GM19351 (cell line): Measurements from ENCODE around the gene ADCY10.
A peak's percentile ranks its signal among the peaks of the same experiment; 100 is the strongest.
"Not testable (repeated sequence)": the region's sequence is repeated elsewhere in the genome, so short reads cannot be mapped to it uniquely, and the experiment has no call there.

ENCODE experiments used
- ATAC-seq: cut with Tn5 transposase; IDR thresholded peaks from one replicate; pipeline ENCODE4 v1.9.1; 2021; ENCODE audit warnings: mild to moderate bottlenecking, moderate library complexity; ENCODE audit not compliant: unreplicated experiment

Gene ADCY10

DNA sequence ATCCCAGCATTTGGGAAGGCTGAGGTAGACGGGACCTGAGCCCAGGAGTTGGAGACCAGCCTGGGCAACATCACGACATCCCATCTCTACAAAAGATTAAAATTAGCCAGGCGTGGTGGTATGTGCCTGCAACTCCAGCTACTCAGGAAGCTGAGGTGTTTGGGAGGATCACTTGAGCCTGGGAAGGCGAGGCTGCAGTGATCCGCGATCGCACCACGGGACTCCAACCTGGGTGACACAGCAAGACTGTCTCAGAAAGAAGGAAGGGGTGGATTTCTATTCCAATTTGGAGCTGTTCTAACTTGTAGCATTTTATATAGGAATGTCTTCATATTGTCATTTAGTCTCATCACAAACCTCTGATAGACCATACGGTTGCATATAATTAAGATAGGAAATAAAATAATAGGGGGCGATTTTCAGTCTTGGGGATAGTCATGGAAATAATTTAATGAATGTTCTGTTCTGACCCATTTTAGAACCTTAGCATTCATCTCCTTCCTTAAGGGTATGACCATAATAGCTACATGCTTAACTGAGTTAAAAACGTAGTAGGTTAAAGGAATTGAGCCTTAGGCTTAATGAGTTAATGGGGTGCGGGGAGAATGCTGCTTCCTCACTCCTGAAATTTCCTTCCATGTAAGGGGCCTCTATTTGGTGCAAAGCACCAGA lies 93.1 kb downstream of the ADCY10 start:
- ATAC-seq, result no peak

DNA sequence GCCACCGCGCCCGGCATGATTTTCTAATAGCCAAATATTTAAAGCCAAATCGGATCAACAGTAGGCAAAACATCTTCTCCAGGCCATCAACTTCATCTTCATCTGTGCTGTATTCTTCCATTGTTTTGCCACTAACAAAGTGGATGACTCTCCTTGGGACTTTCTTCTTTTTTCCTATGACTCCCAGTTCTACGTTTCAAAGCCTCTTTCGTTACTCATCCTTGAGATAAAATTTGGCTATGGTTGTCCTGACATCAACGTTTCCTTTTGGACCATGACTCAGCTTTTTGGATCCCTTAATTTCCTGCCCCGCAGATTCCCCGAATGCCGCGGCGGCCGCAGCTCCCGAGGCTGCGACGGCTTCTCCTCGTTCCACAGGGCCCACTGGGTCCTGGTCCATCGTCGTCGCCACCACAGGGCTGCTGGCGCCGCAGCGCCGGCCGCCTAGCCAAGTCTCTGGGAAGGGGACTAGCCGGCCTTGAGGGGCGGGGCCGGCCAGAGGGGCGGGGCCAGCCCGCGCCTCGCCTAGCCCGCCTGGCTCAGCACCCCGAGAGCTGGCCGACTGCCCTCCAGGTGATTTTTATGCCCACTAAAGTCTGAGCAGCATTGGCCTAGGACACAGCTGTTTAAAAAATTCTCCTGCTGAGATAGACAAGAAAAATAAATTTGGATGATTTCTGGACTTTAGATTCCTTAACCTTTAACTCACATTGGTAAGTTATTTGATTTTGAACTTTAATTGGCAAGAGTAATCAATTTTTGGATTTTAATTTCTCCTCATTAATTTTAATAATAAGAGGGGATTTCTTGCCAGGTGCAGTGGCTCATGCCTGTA lies 93.9 kb downstream of the ADCY10 start:
- no peak for ATAC-seq

DNA sequence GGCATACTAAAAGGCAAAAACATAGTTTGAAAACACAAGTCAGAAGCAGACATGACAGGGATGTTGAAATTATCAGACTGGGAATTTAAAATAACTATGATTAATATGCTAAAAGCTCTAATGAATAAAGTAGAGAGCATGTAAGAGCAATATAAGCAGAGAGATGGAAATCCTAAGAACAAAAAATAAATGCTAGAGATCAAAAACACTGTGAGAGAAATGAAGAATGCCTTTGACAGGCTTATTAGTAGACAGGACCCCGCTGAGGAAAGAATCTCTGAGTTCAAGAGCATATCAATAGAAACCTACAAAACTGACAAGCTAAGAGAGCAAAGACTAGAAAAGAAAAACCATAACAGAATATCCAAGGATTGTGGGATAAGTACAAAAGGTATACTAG lies 98.3 kb downstream of the ADCY10 start:
- ATAC-seq, result no peak

DNA sequence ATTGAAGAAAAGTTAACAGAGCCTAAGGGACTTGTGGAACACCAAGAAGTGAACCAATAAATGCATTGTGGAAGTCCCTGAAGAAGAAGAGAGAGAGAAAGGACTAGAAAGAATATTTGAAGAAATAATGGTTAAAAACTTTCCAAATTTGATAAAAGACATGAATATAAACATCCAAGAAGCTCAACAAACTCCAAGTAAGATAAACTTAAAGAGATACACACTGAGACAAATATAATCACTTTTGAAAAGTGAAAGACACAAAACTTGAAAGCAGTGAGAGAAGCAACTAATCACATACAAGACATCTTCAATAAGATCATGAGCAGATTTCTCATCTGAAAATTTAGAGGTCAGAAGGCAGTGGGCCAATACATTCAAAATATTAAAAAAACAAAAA lies 101.0 kb downstream of the ADCY10 start:
- ATAC-seq, result no peak

DNA sequence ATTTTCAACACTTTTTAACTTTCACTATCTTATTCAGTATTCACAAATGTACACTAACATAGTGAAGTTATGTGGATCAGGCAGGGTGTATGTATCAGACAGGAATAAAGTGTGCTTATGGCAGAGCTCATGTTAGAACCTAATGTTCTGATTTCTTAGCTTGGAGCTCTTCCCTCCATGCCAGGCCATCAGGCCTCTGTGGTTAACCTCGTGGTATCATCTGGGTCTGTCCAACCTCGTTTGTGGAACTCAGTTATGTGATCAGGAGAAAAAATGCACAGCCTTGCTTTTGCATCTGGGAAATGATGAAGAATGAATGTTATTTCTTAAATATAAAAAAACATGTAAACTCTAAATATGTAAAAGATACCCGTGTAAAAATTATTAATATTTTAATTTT lies 105.2 kb downstream of the ADCY10 start:
- no peak for ATAC-seq

DNA sequence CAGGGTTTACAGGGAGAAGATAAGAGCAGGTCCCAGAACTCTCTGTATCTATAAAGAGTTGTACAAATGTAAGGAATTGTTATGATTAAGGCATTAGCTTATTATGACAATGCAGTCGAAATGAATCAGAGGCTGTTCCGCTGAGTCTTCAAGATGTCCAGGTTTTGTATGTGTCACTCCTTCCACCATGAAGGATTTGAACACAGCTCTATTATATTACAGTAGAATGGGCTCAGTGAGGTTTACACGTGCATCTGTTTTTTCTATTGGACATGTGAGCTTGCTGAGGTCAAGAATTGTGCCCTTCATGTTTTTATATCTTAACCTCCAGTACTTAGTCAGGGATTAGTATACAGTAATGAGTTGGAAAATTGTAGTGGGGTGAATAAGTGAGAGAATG lies 105.8 kb downstream of the ADCY10 start:
- ATAC-seq, result no peak

DNA sequence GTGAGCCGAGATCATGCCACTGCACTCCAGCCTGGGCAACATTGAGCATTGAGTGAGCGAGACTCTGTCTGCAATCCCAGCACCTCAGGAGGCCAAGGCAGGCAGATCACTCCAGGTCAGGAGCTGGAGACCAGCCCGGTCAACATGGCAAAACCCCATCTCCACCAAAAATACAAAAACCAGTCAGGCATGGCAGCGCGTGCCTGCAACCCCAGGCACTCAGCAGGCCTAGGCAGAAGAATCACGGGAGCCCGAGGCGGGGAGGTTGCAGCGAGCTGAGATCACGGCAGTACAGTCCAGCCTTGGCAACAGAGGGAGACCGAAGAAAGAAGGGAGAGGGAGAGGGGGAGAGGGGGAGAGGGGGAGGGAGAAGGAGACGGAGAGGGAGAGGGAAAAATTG lies 107.3 kb downstream of the ADCY10 start:
- not testable (repeated sequence) for ATAC-seq

DNA sequence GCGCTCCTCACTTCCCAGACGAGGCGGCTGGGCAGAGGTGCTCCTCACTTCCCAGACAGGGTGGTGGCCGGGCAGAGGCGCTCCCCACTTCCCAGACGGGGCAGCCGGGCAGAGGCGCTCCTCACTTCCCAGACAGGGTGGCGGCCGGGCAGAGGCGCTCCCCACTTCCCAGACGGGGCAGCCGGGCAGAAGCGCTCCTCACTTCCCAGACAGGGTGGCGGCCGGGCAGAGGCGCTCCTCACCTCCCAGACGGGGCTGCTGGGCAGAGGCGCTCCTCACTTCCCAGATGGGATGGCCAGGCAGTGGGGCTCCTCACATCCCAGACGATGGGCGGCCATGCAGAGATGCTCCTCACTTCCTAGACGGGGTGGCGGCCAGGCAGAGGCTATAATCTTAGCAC lies 107.7 kb downstream of the ADCY10 start:
- ATAC-seq, result not testable (repeated sequence)

DNA sequence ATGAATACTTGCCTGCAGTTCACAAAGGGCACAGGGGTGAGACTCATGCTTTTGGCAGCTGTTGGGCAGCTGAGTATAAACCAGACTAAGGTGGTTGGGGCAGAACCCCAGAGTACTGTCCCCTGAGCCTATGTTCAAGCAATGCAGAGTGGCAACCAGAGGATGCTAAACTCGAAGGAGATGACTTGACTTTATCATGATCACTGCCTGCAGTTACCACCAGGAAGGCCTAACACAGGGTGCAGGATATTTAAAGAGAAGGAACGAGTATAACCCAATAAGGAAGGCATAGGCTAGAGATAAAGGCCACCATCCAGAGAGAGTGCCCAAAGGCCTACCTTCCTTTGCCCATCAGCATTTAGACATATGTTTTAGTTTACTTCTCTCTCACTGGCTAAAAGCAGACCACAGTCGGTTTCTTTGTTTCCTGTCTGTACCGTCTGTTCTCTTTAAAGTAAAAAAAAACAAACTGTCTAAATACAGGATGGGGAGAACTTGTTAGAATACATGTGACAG lies 108.8 kb downstream of the ADCY10 start:
- peak; percentile 42 for ATAC-seq

DNA sequence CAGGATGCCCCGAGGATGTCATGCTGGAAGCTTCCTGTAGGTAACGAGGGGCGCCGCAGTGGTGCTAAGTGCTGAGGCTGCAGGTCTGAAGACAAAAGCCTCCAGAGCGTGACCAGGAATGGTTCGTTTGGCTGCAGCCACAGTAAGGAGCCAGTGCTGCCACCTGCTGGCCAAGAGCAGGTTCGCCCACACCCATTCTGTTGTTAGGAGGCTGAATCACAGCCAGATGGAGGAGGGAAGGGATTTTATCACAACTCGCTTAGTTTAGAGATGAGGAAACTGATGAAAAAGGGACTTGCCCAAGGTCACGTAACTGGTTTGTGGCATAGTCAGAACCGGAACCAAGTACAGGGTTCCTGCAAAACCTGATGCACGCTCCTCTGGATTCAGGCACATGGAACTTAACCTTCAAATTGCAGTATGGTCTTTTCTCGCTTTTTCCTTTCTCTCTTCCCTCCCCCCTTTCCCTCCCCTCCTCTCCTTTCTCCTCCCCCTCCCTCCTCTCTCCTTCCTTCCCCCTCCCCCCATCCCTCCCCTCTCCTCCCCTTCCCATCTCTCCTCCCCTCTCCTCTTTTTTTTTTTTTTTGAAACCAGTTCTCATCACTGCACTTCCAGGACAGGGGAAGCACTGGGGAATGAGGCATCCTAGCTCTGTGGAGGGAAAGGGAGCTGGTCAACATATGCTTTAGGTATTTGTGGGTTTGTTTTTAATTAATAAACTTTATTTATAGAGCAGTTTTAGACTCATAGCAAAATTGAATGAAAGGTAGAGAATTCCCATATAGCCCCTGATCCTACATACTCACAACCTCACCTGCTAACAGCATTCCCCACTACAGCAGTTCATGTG lies 110.4 kb downstream of the ADCY10 start:
- peak; percentile 95 for ATAC-seq

DNA sequence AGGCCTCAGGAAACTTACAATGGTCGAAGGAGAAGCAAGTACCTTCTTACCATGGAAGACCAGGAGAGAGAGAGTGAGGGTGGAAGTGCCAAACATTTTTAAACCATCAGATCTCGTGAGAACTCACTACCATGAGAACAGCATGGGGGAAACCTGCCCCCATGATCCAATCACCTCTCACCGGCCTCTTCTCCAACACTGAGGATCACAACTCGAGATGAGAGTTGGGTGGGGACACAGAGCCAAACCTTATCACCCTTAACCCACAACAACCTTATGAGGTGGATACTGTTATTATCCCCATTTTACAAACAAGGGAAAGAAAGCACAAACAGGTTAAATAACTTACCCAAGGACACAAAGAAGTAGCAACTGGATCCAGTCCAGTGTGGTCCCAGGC lies 111.7 kb downstream of the ADCY10 start:
- no peak for ATAC-seq

DNA sequence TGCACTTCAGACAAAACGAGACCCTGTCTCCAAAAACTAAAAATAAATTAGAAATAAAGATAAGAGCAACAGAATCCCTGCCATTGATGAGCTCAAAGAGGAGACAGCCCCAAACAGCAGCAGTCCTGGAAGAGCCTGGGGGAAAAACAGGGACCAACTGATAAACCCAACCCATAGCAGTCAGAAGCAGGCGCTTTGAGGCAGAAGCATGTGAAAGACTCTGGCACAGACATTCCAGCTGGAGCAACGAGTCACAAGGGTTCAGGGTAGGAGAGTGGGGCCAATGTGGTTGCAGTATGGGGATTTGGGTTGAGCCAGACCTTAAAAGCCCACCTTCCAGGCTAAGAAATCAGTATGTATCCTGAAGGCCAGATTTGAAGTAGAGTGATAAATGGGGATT lies 113.7 kb downstream of the ADCY10 start:
- no peak for ATAC-seq

DNA sequence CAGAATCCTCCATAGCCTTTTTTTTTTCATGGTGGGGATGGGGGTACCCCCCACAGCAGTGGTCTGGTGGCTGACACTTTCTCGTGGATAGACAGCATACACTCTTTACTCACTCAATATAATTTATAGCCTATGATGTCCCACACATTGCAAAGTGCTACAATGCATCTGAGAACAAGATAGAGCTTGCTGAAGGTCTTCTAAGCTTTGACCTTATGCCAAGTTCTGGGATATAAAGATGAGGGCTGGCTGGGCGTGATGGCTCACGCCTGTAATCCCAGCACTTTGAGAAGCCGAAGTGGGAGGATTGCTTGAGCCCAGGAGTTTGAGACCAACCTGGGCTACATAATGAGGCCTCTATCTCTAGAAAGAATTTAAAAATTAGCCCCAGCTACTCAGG lies 114.2 kb downstream of the ADCY10 start:
- ATAC-seq, result no peak

DNA sequence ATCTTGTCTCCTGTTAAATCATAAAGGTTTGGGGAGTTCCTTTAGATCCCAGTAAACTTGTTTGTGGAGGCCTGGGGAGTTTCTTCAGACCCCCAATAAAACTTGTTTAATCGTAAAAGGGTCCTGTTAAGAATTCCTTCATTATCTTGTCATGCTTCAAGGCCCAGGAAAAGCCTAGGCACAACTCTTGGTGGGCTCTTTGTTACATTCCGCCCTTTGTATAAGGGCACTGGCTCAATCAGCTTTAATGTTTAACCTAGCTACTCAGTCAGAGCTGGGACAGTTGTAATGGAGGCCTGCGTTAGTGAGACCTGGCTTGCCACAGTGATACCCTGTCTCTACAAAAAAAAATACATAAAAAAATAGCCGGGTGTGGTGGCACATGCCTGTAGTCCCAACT lies 115.0 kb downstream of the ADCY10 start:
- ATAC-seq, result no peak

DNA sequence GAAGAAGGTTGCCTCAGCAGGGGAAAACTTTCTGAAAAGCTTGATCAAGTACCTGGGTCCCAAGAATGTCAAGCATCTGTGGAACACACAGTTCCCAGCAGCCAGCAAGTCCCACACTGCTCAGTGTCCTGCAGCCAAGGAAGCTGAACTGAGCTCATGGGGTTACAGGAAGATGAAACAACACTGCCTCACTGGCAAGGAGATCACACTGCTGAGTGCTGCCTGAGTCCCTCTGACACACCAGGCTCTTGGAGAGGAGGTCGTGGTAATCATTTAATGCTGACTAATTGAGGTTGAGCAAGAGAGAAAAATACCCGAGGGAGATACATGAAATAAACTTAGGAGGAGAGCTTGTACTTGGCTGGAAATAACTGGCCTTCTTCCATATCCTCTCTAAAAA lies 116.9 kb downstream of the ADCY10 start:
- ATAC-seq, result no peak

DNA sequence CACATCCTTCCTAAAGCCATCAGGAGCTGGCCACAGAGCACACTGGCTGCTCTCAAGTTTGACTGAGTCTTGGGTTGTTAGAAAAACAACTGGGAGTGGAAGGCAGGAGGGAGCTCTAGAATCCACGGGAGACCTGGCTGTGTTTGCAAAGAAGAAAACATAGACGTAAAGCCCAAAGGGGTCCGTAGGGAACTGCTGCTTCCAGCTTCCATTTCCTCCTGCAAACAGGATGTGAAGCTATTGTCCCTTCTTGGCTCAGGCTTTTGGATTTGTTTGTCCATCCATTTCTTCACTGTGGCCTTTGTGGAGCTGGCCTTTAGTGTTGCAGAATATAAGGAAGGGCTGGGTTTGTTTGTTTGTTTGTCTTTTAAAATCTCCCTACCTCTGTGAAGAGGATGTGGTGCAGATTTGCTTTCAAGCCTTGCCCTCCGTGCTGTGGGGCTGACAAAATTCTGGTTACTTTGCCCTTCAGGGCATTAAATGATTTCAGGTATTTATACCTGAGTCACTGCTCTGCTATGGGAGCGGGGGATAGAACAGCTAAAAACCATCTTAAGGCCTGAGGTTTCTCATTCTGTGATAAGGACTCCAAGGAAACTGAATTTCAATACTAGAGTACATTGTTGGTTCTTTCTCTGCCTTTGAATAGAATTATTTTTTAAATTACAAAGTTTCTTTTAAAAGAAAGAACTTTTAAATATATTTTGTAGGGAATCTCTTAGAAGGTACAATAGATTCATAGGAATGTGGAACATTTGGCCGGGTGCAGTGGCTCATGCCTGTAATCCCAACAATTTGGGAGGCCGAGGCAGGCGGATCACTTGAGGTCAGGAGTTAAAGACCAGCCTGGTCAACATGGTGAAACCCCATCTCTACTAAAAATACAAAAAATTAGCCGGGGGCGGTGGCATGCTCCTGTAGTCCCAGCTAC lies 117.9 kb downstream of the ADCY10 start:
- no peak for ATAC-seq

DNA sequence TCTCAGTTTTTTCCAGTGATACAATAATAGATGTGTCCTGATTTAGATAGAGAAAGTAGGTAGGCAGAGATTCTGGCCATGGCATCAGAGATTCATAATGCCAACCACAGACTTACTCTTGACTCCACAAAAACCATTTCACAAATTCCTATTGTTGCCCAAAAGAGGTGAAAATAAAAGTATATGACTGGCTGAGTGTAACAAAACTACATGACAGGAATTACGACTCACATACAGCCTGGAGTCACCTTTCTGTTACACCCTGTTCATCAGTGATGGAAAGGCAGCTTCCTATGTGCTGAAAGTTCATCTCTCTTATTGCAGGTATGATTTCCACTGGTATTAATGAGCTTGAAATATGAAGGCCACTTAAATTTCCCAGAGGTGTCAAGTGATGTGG lies 119.9 kb downstream of the ADCY10 start:
- no peak for ATAC-seq

DNA sequence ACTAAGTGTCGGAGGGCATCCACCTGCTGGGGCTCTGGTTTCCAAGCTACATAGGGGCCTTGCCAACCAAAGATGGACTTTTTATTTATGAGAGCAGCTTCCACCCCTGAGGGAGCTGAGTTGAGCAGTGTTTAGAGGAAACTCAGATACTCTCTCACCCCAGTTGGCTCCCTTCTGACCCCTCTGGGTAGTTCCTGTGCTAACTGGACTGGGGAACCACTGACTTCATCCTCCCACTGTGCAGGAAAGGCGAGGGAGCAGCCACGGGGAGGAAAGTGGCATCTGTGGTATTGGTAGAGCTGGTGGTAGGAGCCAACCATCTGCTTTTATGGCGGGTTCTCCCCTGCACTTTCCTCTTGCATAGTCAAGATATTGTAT lies 121.8 kb downstream of the ADCY10 start:
- no peak for ATAC-seq

DNA sequence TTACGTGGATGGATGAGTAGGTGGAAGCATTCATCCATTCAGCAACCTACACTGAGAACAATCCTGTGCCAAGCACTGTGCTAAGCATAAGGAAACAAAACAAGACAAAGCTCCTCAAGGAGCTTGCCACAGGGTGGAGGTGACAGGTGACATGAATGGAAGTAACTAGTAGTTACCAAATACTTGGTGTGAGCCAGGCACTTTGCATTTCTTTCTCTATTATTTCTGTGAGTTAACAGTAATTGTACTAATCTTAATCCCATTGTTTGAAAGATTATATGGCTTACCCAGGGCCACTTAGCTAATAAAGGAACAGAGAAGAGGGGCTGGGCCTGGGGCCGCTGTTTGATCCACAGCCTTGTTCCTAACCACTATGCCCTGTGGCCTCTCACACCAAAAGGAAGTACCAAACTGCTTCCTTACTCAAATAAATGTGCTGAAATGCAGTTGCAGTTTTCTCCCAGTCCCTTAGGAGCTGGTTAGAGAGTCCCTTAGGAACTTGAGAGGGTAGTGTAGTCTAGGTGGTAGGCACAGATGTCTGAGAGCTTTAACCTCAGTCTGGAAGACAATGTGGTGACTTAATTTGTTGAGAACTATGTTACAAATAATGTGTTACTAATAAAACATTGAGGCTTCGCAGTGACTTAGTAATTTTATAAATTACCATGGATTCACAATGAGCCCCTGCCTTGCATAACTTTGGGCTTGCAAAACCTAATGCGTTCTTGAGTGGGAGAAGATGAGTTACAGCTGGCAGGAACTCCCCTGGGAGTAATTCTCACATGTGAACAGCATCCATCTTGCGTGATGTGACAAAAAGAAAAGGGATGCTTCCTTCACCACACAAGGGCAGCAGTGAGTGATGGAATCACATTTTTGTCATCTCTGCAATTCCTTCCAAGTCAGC lies 122.4 kb downstream of the ADCY10 start:
- no peak for ATAC-seq
